Chondrocyte (in vitro differentiated cells): ENCODE measurements around the gene LIN7B. TPM values are rescaled to one million over a fixed set of nuclear protein-coding genes. Genes with fewer than 3 reads are reported as not detected.
"Not testable (repeated sequence)": the region's sequence is repeated elsewhere in the genome, so short reads cannot be mapped to it uniquely, and the experiment has no call there.

Experiments used
- DNase-seq: peaks from one replicate; pipeline ENCODE4 v3.0.0; 2021; ENCODE audit warnings: mixed read lengths, low spot score
- H3K27ac Mint-ChIP-seq: one replicate; pipeline ENCODE4 v1.8.0; 2021; ENCODE audit warnings: mild to moderate bottlenecking, moderate library complexity, mixed read lengths; ENCODE audit not compliant: unreplicated experiment
- H3K27me3 Mint-ChIP-seq: 2 replicates; pipeline ENCODE4 v1.8.0; 2021; ENCODE audit warnings: low read depth, mixed read lengths
- H3K36me3 Mint-ChIP-seq: 2 replicates; pipeline ENCODE4 v1.8.0; 2021; ENCODE audit warnings: low read depth, mixed read lengths
- H3K4me1 Mint-ChIP-seq: 2 replicates; pipeline ENCODE4 v1.8.0; 2021; ENCODE audit warnings: low read depth, mild to moderate bottlenecking, mixed read lengths
- H3K4me3 Mint-ChIP-seq: one replicate; pipeline ENCODE4 v1.8.0; 2021; ENCODE audit warnings: mild to moderate bottlenecking, moderate library complexity, mixed read lengths; ENCODE audit not compliant: unreplicated experiment
- H3K9me3 Mint-ChIP-seq: 2 replicates; pipeline ENCODE4 v1.8.0; 2021; ENCODE audit warnings: low read depth, mixed read lengths
- CTCF ChIP-seq: fragments of 200-600 bp; sonication (generic); IDR thresholded peaks from 2 replicates; pipeline ENCODE4 v1.5.0; 2021; ENCODE audit warnings: antibody characterized with exemption, mild to moderate bottlenecking, moderate library complexity
- total RNA-seq: library from RNA; stranded (reverse); gene quantifications from 3 replicates; pipeline ENCODE4 v1.2.1, GENCODE V29; 2021

LIN7B gene
- total RNA-seq, 1 donor from 2014 or later, result 13.9 TPM

- Mint-ChIP-seq H3K4me1 (no peaks in the 10 kb centered on the region), H3K27me3 (no peaks in the 10 kb centered on the region), H3K9me3 (no peaks in the 10 kb centered on the region), H3K4me3 (no peak overlapping the region), H3K36me3 (peaks cover 6% of the 10 kb centered on the region), H3K27ac (no peak overlapping the region)
- no peak for DNase-seq
- no peak for TF ChIP-seq CTCF
Observed at GRCh38 chr19:49136771-49137171, 22.6 kb downstream of the LIN7B start.

- no peak for TF ChIP-seq CTCF
- Mint-ChIP-seq H3K9me3 (no peaks in the 10 kb centered on the region), H3K4me3 (no peak overlapping the region), H3K4me1 (peaks cover 18% of the 10 kb centered on the region), H3K36me3 (peaks cover 6% of the 10 kb centered on the region), H3K27me3 (no peaks in the 10 kb centered on the region), H3K27ac (no peak overlapping the region)
- no peak for DNase-seq
Observed at GRCh38 chr19:49140951-49141350, 26.8 kb downstream of the LIN7B start.

GRCh38 chr19:49141352-49141751 is 27.2 kb downstream of the LIN7B start:
- no peaks in the 10 kb centered on the region for H3K9me3 Mint-ChIP-seq
- peaks cover 6% of the 10 kb centered on the region for H3K36me3 Mint-ChIP-seq
- TF ChIP-seq CTCF, result no peak
- no peaks in the 10 kb centered on the region for H3K27me3 Mint-ChIP-seq
- DNase-seq, result no peak
- H3K4me1 Mint-ChIP-seq, result peaks cover 21% of the 10 kb centered on the region
- H3K4me3 Mint-ChIP-seq, result no peak overlapping the region
- H3K27ac Mint-ChIP-seq, result no peak overlapping the region

GRCh38 chr19:49142866-49143335 is 28.7 kb downstream of the LIN7B start:
- no peaks in the 10 kb centered on the region for H3K9me3 Mint-ChIP-seq
- H3K4me3 Mint-ChIP-seq, result peak overlapping the region; percentile 98
- H3K36me3 Mint-ChIP-seq, result no peaks in the 10 kb centered on the region
- H3K27ac Mint-ChIP-seq, result peak overlapping the region; percentile 86
- no peak for TF ChIP-seq CTCF
- H3K27me3 Mint-ChIP-seq, result no peaks in the 10 kb centered on the region
- peaks cover 22% of the 10 kb centered on the region for H3K4me1 Mint-ChIP-seq
- no peak for DNase-seq

GRCh38 chr19:49145573-49146407 is 31.6 kb downstream of the LIN7B start:
- no peak overlapping the region for H3K27ac Mint-ChIP-seq
- H3K4me3 Mint-ChIP-seq, result peak overlapping the region; percentile 57
- no peaks in the 10 kb centered on the region for H3K9me3 Mint-ChIP-seq
- peak; percentile 96 for TF ChIP-seq CTCF
- H3K27me3 Mint-ChIP-seq, result no peaks in the 10 kb centered on the region
- H3K4me1 Mint-ChIP-seq, result peaks cover 32% of the 10 kb centered on the region
- H3K36me3 Mint-ChIP-seq, result no peaks in the 10 kb centered on the region
- peak; percentile 93 for DNase-seq

- not testable (repeated sequence) for H3K36me3 Mint-ChIP-seq, H3K4me3 Mint-ChIP-seq, H3K27ac Mint-ChIP-seq, H3K27me3 Mint-ChIP-seq, H3K9me3 Mint-ChIP-seq, DNase-seq
- peaks cover 33% of the 10 kb centered on the region for H3K4me1 Mint-ChIP-seq
Observed at GRCh38 chr19:49146408-49146770, 32.2 kb downstream of the LIN7B start.
